HG03342 (cell line): ENCODE results near the gene COL18A1.

Source experiments
- ATAC-seq: cut with Tn5 transposase; IDR thresholded peaks from one replicate; pipeline ENCODE4 v1.9.1; 2021; ENCODE audit warnings: mild to moderate bottlenecking, moderate library complexity; ENCODE audit not compliant: unreplicated experiment

Gene COL18A1

DNA sequence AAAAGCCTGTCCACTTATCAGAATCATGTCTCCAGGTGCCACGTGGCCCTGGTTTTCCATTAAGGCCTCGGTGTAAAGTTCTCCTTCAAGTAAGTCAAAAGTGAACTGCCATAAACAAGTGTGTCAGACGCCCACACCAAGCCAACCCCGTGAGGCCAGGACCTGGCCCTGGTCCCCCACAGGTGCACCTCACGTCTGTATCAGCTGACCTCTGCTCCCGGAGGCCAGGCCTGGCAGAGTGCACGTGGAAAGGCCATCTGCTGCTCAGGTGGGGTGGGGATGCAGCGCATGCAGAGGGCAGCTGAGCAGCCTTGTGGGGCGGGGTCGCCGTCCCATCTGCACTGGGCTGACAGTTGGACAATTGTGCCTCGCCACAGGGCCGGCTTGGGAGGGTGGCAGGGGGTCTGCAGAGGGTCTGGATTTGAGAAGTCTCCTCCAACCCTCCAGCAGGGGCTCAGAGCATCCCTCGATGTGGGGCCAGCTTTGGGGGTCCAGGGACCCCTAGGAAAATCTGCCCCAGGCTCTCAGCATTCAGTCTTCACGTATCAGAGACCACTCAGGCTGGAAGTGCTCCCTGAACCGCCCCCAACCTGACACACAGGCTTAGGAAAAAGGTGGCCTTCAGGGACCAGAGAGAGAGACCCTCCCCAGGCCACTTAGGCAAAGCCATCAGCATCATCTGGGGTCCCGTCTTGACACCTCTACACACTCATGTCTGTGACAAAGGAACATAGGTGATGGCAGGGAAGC lies 134.3 kb downstream of the COL18A1 start:
- ATAC-seq, result no peak

DNA sequence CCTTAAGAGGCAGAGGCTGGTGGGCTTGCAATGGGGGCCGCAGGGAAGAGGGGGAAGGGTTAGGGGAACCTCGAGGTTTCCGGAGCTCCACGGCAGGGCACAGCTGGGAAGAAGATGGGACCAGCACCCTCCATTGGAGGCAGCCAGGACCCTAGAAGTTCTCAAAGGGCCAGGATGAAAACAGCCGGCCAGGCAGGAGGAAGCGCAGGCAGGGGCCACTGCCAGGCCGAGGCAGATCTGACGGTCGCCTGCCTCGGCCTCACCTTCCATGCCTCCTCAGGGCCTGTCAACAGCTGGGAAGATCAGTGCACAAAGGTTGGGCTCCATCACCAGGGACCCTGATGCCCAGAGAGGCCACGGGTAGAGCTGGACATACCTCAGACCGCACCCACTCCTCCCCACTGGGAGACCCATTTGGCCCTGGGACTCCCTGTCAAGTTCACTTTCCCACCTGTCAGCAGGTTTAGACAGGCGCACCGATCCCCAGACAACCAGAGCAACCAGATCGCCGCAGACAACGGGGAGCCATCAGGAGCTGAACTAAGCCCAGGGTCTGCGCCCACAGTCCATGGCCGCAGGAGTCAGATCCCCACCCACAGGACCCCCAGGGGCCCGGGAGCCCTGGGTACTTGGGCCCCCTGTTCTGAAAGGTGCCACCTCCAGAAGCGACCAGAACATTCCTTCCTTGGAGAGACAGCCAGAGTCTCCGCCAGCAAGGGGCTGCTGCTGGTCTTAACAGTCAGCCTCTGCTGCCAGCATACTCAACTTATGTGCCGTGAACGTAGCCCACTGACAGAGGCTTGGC lies 135.0 kb downstream of the COL18A1 start:
- ATAC-seq, result no peak

DNA sequence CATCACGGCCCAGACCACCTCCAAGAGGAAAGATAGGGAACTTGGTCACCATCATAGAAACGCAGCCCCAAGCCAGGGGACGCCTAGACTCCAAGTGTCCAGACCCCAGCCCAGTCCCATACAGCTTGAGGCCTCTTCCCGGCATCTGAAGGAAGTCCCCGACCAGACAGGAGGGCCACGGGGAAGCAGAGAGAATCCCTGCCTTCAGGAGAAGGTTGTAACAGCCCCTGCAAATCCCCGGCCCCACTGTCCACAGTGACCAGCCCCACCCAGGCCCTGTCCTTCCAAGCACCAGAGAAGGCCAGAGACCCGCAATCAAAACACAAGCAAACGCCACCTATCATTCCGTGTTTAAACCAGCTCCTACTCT lies 135.6 kb downstream of the COL18A1 start:
- ATAC-seq, result no peak

DNA sequence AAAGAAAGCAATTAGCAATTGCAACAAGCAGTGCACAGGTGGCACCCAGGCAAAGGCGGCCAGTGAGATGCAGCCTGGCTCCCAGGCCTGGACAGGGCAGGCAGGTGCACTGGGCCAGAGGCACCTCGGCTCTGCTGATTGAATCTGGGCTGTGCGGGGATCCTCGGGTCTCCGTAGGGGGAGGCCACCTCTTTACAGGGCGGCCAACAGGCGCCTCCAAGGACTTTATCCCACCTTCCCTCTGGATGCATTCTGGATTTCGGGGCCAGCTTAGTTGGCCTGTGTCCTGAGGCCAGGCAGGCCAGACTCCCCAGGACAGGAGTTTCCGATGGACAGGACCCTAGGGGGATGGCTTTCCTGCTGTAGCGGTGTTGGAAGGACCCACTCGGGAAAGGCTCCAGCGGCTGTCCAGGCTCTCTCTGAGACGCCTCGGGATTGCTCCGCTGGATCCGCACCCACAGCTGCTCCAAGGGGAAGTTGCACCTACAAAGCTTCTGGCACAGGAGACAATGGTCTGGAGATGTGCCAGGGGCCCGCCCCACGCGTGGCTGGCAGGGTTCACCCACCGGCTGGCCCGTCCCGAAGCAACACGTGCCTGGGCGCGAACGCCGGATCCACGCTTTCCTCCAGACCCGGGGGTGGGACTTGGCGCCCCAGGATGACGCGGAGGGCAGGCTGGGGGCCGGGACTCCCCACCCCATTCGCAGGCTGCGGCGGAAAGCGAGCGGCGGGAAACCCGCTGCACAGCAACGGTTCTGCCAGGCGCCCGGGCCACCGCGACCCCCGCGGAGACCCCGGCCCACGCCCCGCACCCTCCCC lies 136.5 kb downstream of the COL18A1 start:
- ATAC-seq, result no peak

DNA sequence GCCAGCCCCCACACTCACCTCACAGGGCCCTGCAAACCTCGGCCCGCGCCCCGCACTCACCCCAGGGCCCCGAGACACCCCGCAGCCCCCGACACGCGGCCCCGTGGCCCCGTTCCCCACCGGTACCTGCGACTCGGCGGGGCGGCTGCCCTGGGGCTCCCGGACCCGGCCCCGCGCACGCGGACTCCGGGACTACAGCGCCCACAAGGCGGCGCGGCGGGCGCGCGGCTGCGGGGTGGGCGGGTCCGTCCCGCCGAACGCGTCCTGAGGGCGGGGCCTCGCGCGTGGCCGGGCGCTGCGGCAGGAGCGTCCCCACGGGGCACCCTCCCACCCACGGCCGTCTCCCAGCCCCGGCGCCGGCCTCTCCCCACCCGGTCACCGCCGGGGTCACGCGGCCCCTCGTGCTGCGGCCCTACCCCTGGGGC lies 137.3 kb downstream of the COL18A1 start, which contains the start of gene SLC19A1:
TSS of gene SLC19A1 (minus strand) at position 199 of the 425 bp plus-strand sequence. CDS start 4,481 bp downstream, outside the sequence.
- no peak for ATAC-seq

DNA sequence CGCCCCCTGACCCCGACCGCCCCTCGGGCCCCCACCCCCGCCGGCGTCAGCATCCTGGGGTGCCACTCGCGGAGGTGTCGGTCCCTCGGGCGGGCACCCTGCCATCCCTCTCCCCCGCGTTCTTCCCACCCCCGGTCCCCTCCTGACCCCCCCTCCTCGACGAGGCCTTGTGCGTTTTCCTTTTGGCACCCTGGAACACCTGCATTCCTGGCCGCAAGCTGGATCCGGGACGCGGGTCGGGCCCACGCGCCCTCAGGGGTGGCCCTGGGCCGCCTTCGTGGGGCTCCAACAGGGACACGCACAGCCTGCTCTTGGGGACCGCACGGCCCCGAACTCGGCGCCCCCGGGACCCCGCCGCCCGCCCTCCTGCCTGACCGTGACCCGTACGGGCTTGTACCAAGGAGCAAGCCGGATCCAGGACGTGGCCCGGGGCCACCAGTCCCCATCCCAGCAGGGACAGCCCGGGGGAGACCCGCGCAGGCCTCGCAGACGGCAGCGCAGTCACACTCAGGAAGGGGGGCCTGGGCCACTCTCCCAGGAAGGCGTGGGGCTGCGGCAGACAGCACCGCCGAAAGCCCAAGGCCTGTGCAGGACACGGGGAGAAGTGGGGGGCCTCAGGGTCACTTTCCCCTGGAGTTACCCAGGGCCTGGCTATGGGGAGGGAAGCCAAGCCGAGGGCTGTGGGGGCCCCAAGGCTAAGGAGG lies 137.9 kb downstream of the COL18A1 start:
- ATAC-seq, result no peak

DNA sequence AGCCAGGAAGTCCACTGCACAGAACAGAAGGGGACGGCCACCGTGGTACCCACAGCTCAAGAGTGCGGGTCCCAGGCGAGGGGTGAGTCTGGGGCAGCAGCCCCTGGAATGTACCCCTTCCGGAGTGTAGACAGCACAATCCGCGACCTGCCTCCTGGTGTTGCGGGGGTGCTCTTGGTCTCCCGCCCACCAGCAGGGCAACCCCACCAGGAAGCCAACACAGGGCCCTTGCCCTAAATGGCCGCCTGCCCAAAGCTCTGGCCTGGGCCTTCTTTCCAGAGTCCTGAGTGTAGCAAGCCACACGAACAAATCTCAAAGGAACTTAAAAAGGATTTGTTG lies 138.4 kb downstream of the COL18A1 start:
- ATAC-seq, result no peak

DNA sequence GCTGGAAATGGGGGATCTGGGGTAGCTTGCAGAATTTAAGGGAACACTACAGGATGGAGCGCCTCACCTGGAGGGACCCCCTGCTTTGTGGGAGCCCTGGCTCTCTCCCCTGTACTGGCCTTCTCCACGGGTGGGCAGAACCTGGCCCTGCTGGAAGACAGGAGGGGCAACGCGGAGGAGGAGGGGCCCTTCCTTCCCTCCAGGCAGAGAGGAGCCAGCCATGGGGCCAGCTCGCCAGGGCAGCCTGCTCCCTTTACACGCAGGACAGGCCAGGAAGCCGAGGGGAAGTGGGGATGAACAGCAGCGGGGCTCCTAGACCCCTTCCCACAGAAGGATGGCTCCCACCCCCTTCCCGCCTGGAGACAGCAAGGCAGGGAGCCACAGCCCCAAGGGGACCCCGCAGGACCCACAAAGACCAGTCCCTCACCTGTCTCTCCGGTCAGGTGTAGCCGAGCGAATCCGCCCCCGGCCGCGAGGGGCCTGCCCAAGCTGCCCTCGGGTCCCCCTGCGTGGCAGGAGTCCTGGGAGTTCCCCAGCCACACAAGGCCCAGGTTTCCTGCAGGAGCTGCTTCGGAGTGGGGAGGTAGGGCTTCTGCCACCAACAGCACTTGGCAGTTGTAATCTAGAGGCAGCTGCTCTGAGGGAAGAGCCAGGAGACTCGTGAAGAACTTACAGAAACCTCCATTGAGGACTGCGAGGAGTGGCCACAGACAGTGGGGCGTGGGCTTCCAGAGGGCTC lies 138.9 kb downstream of the COL18A1 start:
- no peak for ATAC-seq

DNA sequence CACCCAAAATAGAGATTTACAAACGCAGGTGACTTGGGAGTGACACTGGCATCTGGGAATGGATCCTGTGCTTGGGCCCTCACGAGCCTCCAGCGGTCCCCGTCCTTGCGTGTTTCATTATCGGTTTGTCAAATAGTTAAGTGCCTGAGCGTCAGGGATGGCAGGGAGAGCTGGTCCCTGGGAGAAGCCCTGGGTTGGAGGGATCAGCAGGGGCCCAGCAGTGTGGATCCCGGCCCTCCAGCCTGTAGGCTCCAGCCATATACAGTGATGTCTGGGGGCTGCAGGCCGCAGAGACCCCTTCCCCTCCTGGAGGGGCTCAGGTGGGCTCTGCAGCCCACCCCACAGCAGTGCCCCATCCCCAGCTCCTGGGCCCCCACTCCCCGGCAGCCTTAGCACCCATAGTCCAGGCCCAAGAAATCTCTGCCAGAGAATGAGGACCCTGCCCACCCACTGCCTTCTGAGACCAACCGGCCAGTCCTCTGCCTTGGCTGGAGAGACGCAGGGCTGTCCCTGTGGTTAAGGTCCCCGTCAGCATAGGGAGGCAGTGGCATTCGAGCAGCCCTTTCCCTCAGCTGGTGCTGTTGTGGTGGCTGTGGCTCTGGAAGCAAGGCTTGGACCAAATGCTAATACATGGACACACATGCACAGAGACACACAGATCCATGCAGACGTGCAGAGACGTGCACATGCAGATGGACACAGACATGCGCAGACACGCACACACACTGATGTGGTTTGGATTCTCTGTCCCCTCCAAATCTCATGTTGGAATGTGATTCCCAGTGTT lies 139.7 kb downstream of the COL18A1 start:
- ATAC-seq, result no peak

DNA sequence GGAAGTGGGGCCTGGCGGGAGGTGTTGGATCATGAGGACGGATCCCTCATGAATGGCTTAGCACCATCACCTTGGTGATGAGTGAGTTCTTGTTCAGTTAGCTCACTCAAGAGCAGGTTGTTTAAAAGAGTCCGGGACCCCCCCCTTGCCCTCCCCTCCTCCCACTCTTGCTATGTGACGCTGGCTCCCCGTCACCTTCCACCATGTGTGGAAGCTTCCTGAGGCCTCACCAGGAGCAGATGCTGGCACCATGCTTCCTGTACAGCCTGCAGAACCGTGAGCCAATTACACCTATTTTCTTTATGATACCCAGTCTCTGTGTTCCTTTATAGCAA lies 140.2 kb downstream of the COL18A1 start:
- no peak for ATAC-seq

DNA sequence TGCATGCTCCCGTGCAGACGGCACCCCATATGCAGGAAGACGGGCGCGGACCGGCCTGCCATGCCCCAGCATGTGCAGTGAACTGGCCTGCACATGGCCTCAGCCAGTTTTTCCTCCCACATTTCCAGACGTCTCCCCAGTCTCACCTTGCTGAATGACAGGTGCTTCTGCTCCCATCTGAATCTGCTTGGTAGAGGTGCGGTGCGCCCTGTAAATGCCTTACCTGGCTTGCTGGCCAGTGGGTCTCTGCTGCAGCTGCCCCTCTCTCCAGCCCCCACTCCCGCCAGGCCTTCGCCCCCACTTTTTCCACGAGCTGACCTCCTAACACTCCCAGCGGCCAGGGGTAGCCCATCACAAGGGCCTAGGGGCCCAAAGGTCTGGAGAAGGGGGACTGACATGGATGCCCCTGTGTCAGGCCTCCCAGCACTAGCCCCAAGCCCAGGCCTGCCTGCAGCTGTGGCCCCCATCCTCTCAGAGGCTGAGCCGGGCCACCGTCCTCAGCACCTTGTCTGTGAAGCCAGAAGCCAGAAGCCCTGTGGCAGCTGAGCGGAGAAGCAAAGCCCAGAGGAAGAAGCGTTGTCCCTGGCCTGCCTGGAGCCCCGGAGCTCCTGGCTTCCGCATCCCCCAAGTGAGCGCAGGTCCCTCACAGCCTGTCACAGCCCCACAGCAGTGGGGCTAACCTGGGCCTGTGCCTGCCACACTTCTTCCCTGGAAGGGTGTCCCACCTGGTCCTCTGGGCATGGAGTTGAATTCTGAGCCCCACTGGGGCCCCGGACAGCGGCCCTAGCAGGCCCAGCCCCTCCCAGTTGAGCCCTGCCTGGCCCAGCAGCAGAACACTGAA lies 140.9 kb downstream of the COL18A1 start:
- ATAC-seq, result no peak

DNA sequence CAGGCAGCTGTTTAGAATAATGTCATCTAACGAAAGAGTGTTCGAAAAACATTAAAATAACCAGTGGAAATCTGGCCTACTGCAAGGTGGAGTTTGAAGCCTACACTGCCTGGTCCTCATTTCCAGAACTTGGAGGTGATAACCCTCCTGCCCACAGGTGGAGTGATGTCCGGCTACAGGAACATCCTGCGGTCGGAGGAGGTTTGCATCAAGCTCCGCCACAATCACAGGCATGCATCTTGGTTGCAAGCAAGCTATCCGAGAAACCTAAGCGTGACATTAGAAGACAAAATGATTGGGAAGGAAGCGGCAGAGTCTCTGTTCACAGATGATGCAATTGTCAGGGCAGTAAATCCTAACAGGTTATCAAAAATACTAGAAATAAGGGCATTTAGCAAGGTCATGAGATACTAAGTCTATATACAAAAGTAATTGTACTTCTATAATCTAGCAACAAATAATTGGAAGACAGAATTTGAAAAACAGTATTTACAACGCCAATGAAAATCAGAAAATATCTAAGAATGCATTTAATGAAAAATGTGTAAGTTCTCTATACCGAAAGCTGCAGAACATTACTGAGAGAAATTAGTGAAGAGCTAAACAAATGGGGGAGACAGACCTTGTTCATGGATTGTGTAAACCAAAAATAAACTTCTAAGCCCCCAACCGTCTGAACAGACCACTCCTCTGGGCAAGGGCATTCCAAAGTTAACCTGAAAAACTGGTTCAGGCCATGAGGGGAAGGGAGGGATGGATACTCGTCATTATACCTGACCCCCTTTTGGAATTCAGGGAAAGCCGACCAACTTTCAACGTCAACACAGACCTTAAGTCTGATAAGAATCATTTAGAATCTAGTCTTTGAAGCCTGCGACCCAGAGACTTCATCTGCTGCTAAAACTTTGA lies 141.9 kb downstream of the COL18A1 start:
- no peak for ATAC-seq

DNA sequence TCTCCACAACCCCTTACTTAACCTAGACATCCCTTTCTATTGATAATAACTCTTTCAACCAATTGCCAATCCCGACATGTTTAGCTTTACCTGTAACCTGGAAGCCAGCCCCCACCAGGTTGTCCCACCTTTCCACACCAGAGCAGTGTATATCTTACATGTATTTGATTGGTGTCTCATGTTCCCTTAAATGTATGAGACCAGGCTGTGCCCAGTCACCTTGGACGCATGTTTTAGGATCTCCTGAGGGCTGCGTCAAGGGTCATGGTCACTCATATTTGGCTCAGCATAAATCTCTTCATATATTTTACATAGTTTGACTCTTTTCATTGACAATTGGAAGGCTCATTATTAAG lies 142.6 kb downstream of the COL18A1 start:
- ATAC-seq, result no peak

DNA sequence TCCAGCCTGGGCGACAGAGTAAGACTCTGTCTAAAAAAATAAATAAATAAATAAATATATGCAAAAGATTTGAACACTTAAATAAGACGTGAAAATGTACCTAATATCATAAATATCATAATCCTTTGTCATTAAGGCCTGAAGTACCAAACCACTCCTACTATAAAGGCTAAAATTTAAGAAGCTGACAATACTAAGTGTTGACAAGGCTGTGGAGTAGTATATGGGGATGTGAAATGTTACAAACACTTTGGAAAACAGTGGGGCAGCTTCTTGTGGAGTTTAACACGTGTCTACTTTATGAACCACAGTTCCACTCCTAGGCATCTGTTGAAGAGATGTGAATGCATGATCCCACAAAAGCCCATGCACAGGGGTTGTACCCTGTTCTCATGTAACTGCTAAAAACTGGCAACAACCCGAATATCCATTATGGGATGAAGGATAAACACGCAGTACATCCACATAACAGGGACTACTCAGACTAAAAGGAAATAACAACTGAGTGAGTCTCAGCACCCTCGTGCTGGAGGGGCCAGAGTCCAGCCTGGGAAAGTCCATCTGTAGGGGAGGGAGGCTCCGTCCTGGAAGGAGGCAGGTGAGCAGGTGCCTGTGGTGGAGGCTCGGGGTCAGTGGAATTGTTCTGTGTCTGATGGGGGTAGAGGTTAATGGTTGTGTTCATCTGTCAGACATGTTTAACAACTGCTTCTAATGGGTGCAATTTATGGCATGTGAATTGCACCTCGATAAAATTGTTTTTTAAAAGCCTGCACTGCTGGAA lies 143.9 kb downstream of the COL18A1 start:
- no peak for ATAC-seq

DNA sequence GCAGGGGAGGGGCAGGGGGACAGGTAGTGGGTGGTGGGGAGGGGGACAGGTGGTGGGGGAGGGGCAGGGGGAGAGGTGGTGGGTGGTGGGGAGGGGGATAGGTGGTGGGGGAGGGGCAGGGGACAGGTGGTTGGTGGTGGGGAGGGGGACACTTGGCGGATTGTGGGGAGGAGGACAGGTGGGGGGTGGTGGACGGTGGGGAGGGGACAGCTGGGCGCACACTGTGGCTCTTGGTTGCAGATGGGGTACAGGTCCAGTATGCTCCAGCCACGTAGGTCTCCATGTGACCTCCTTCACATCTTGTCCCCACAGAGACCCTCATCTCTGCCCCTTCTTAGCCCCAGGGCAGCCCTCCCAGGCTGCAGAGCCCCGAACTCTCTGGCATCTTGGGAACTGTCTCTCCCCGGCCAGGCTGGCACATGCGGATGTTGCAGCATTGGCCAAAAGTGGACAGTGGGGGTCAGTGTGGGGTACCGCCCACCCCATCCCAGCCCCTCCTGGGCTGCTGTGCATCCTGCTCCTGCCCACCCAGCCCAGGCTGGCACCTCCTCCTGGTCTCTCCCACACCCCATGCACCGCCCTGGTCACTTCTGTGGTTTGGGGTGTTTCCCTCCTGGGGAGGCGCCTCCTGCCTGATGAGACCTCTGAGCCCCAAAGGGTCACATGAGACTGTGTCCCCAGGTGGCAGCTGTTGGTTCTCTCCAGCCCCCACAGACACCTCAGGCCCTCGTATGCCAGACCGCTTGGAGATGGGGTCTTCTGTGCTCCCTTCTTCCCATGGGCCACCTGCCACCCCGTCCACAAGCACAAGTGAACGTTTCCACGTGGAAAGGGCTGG lies 144.9 kb downstream of the COL18A1 start:
- no peak for ATAC-seq
